ENCODE data around the gene DEK.

DEK gene

DNA sequence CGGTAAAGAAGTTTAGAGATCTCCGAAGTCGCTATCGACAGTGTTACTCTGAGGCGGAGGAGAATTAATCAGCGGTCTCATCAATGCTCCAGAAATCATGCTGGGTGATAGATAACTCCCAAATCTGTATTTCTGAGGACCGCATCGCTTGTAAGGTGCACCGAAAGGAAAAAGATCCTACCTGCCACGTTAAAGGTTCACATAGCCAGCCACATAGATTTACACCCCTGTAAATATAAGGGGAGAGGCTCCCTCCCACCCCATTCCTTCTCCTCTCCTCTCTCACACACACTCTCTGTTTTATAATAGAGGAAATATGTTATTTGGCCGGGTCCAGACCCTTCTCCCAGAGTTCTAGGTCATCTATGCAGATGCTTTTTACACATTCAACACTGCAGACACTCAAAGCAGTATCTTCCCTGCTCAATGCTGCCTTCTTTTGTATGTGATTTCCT is 620 bp upstream of the DEK start:
- no peak for DNase-seq

- DNase-seq, result no peak
Observed at GRCh38 chr6:18263418-18264218, 712 bp downstream of the DEK start.

GRCh38 chr6:18262702-18263417 is 1.5 kb downstream of the DEK start:
- peak; percentile 21 for DNase-seq

DNA sequence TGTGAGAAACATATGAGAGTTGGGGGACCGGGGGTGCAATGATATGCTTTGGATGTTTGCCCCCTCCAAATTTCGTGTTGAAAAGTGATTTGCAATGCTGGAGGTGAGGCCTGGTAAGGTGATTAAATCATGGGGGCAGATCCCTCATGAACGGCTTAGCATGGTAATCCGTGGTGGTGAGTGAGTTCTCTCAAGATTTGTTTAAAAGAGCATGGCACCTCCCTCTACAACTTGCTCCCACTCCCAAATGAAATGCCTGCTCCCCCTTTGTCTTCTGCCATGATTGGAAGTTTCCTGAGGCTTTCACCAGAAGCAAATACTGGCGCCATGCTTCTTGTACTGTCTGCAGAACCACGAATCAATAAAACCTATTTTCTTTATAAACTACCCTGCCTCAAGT is 2.5 kb downstream of the DEK start:
- DNase-seq, result no peak

DNA sequence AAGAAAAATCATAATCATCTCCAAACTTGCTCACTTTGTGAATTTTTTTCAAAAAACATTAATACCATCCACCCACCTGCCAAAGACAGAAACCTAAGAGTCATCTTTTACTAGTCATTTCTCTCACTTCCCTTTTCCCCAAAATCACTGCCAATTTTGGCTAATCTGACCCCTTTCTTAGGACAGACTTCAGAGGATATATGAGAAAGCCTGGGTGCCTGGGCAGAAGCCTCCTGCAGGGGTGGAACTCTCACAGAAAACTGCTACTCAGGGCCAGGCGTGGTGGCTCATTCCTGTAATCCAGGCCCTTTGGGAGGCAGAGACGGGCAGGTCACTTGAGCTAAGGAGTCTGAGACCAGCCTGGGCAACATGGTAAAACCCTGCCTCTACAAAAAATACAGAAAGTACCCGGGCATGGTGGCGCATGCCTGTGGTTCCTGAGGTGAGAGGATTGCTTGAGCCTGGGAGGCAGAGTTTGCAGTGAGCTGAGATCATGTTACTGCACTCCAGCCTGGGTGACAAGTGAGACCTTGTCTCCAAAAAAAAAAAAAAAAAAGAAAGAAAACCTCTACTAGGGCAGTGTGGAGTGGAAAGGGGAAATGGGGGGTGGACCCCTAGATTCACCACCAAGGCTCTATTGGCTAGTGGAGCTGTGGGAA is 3.8 kb downstream of the DEK start:
- no peak for DNase-seq

DNA sequence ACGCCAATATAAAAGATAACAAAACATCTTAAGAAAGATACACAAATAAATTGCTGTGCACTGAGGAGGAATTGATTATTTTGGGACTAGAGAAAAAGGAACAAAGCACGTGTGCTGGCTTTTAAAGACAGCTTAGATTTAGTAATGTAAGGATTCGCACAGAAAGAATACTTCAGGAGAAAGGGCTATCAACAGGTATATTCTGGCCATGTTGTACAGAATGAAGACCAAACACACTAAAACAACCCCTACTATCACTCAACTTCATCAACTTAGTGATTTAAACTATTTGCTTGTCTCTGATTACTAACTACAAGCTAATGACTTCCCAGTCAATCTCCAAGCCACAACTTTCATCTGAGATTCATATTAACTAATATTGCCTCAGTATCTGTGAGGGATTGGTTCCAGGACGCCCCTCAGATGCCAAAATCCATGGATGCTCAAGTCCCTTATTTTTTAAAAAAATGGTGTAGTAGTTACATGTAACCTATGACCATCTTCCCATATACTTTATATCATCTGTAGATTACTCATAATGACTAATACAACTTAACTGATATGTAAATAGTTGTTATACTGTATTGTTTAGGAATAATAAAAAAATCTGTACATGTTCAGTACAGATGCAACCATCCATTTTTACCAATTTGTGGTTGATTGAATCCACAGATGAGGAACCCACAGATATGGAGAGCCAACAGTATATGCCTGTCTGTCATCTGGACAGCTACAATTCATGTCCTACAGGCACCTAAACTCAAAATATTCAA is 4.5 kb downstream of the DEK start:
- no peak for DNase-seq

DNA sequence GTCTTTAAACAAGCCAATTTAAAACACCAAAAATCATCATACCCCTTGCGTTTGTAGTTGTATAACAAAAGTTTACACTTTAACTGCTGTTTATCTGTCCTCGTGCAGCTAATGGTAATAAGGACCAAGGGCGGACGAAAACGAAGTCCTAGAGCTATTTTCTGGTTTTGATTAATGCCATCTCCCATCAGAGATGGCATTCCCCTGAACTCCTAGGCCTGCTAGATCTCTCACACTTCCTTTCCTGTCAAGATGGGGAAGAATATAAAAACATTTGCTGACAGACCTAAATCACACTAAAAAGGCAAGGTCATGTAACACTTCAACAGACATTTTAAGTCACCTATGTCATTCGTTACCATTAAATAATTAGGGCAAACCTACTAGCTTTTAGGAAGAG is 9.5 kb downstream of the DEK start:
- no peak for DNase-seq

- no peak for DNase-seq
Observed at GRCh38 chr6:18253635-18254034, 10.7 kb downstream of the DEK start.

DNA sequence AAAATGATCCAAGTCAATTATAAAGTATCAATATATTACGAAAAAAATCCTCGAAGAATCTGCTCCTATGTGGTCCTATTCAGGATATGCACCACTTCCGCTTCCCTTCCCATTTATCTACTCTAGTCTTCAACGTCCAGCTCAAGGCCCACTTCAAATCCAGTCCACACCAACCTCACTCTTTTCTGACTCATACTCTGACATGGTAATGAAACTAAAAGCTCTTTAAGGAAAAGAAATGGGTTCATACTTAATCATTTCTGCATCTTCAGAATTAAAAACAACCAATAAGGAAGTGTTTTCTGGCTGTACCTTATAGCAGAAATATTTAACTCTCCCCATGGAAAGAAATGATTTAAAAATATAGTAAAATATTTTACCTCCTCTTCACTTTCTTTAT is 15.1 kb downstream of the DEK start:
- DNase-seq, result no peak

DNA sequence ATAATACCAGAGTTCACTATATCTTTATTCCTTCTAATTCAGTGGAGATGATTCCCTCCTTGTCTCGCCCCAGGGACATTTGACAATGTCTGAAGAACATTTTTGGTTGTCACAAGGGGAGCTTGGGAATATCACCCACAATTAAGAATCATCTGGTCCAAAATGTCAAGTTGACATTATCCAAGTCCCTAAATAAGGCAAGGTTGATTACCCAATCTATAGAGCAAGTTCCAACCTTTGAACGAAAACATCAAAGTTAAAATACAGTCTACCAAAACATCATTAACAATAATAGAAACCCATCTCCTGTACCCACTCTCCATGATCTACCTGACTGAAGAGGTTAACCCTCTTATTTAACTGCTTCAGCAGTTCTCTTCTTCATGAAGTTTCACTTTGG is 15.6 kb downstream of the DEK start:
- DNase-seq, result no peak

DNA sequence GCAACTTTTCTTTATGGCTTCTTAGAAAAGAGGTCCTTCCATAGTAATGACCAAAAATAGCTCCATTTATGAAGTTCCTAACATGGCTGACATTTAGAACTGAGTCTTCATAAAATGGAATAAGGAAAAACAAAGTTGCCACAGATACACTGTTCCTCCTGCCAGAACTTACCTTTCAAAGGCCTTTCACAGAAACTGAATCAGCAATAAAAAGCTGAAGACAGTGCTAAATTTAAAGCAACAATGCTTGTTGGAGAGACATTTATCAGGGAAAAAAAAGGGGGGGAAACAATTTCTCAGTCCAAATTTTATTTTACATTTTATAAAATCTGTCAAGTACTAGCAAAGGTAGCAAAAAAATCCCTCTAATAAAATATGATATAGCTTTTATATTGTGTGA is 17.3 kb downstream of the DEK start:
- DNase-seq, result no peak

- no peak for DNase-seq
Observed at GRCh38 chr6:18246205-18246604, 18.1 kb downstream of the DEK start.

- DNase-seq, result no peak
Observed at GRCh38 chr6:18245642-18246041, 18.7 kb downstream of the DEK start.

DNA sequence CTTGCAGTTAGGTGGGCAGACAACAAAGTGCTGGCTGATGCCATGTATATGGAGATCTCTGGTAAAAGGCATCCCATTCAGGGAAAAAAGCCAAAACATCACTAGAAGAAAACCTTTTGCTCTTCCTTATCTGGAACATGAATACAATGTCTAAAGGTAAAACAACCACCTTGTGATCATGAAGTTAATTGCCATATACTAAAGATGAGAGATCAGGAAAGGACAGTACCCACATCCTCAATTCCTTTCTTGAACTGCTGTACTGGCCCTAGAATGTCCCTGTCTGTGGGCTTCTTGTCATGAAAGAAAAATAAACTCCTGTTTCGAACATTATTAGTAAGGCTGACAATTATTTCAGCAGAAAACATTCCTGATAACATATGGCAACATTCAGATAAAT is 19.3 kb downstream of the DEK start:
- DNase-seq, result no peak

DNA sequence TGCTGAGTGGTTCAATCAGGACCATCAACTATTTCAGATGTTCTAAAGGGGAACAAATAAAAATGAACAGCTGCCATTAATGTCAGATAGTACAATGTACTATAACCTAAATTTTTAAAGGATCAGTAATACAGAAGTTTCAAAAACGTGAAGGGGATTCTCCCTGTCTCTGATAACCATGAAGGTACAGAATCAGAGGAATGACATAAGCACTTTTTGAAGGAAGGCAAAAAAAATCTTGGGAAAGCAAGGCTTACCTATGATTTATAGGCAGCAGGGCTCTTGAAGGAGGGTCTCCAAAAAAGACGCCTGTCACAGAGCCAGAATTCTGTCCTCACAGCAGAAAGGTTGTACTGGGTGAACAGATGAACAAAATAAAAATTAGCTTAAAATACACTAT is 20.1 kb downstream of the DEK start:
- no peak for DNase-seq

- no peak for DNase-seq
Observed at GRCh38 chr6:18243302-18243893, 20.9 kb downstream of the DEK start.

- no peak for DNase-seq
Observed at GRCh38 chr6:18242062-18242851, 22.1 kb downstream of the DEK start.

DNA sequence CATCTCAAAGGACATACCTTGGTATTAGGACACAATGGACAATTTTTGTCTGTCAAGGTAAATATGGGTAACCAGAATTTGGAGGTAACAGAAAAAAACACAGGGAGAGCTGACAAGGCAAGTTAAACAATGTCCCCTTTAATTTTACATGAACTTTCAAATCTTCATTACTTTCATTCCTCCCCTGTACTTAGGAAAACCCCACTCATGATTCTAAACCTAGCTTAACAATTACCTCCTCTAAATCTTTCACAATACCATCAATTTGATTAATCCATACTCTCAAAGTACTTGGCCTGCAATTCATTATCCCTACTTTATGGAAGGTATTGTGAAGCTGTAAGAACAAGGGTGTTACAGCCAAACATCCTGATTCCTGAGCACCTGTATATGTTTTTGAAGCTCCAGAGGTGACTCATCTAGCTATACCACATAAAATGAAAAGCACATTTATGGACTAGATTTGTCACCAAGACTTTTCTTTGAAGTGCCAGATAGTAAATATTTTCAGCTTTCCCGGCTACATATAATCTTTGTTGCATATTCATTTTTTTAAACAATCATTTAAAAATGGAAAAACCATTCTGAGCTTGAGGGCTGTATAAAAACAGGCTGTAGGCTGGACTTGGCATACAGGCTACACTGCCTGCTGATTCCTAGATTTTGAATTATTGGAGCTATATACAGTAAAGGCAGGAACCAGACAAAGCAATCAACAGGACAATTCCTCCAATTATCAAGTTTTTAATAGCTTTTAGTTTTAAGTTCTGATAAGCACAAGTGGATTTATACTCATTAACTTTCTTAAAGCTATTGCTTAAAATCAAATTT is 22.9 kb downstream of the DEK start:
- no peak for DNase-seq

- no peak for DNase-seq
Observed at GRCh38 chr6:18240230-18240629, 24.1 kb downstream of the DEK start.

DNA sequence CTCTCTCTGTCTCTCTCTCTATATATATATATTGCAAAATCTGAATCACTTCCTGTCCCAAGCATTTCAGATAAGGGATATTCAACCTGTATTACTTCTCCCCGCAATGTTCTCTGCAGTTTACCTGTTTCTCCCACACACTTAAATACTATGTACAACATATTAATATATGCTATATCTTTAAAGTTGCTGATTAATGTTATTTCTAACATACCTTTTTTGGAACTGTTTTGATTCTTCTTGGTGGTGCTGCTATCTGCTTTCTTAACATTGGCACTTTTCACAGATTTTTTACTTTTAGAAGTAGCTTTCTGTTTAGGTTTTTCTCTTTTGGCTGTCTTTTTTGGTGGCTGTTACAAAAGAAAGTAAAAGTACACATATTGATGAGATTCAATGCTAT is 27.2 kb downstream of the DEK start:
- no peak for DNase-seq

DNA sequence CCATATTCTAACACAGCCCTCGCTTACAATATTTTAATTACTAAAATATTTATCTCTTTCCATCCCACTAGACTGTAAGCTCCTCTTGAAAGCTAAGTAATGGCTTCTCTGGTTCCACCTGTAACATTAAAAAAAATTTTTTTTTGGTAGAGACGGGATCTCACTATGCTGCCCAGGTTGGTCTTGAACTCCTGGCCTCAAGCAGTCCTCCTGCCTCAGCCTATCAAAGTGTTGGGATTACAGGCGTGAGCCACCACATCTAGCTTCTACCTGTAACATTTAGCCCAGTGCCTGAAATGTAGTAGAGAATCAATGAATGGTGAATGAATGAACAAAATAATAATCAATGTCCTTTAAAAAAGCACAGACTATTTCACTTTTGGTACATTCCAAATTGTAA is 28.8 kb downstream of the DEK start:
- DNase-seq, result no peak

Data from NCI-H1694 treated with DMSO at 0.1 percent for 48 hours (cell line).